GM23248 (cell line): ENCODE results near the gene CCDC159. TPM values are rescaled to one million over a fixed set of nuclear protein-coding genes. Genes with fewer than 3 reads are reported as not detected.

Experiments used
- DNase-seq: peaks from one replicate; pipeline ENCODE4 v3.0.0-alpha.2; 2015
- H2AFZ ChIP-seq: fragments of 200-600 bp; sonication (generic); 2 replicates; pipeline ENCODE4 v1.6.1; 2016; ENCODE audit warnings: antibody characterized with exemption
- H3F3A ChIP-seq: fragments of 200-600 bp; sonication (generic); 2 replicates; pipeline ENCODE4 v1.6.1; 2016; ENCODE audit warnings: mild to moderate bottlenecking, antibody characterized with exemption, mixed run types; ENCODE audit not compliant: insufficient read depth
- H3K27ac ChIP-seq: fragments of 200-600 bp; sonication (generic); 2 replicates; pipeline ENCODE4 v1.5.1; 2016; ENCODE audit warnings: mild to moderate bottlenecking
- H3K27me3 ChIP-seq: fragments of 200-600 bp; sonication (generic); replicated peaks from 2 replicates; pipeline ENCODE4 v1.6.1; 2016; ENCODE audit warnings: mild to moderate bottlenecking; ENCODE audit not compliant: insufficient read depth
- H3K36me3 ChIP-seq: fragments of 200-600 bp; sonication (generic); 2 replicates; pipeline ENCODE4 v1.6.1; 2016; ENCODE audit warnings: low read depth, mild to moderate bottlenecking
- H3K4me1 ChIP-seq: fragments of 200-600 bp; sonication (generic); 2 replicates; pipeline ENCODE4 v1.6.1; 2016; ENCODE audit warnings: mild to moderate bottlenecking; ENCODE audit not compliant: insufficient read depth
- H3K4me2 ChIP-seq: fragments of 200-600 bp; sonication (generic); one replicate; pipeline ENCODE4 v1.6.1; 2016; ENCODE audit warnings: mild to moderate bottlenecking; ENCODE audit not compliant: unreplicated experiment
- H3K4me3 ChIP-seq: fragments of 200-600 bp; sonication (generic); 2 replicates; pipeline ENCODE4 v1.5.1; 2016; ENCODE audit warnings: mild to moderate bottlenecking
- H3K79me2 ChIP-seq: fragments of 200-600 bp; sonication (generic); 2 replicates; pipeline ENCODE4 v1.6.1; 2016; ENCODE audit warnings: mild to moderate bottlenecking; ENCODE audit not compliant: insufficient read depth
- H3K9ac ChIP-seq: fragments of 200-600 bp; sonication (generic); 2 replicates; pipeline ENCODE4 v1.6.1; 2016; ENCODE audit warnings: mild to moderate bottlenecking
- H3K9me2 ChIP-seq: fragments of 200-600 bp; sonication (generic); 2 replicates; pipeline ENCODE4 v1.6.1; 2016; ENCODE audit warnings: mixed run types, mild to moderate bottlenecking, moderate library complexity; ENCODE audit not compliant: insufficient read depth
- H3K9me3 ChIP-seq: fragments of 200-600 bp; sonication (generic); one replicate; pipeline ENCODE4 v1.6.1; 2017; ENCODE audit warnings: low read depth
- H4K20me1 ChIP-seq: fragments of 200-600 bp; sonication (generic); 2 replicates; pipeline ENCODE4 v1.6.0; 2016; ENCODE audit not compliant: insufficient read depth
- EZH2 ChIP-seq: fragments of 200-600 bp; sonication (generic); IDR thresholded peaks from 2 replicates; pipeline ENCODE4 v1.6.1; 2018; ENCODE audit warnings: antibody characterized with exemption, mild to moderate bottlenecking; ENCODE audit not compliant: insufficient read depth, poor library complexity, severe bottlenecking
- EZH2phosphoT487 ChIP-seq: fragments of 200-600 bp; sonication (generic); IDR thresholded peaks from 2 replicates; pipeline ENCODE4 v1.6.1; 2018; ENCODE audit warnings: antibody characterized with exemption, moderate library complexity, mild to moderate bottlenecking, low read depth; ENCODE audit not compliant: insufficient read depth
- WGBS, 2 experiments: methylation state at CpG; one replicate each; pipeline ENCODE4 v1.1.6; 2015 to 2017; ENCODE audit warnings: low lambda C conversion rate in 2 of 2, low coverage in 1 of 2; ENCODE audit errors: missing lambda C conversion rate in 2 of 2; 5-methylcytosine and 5-hydroxymethylcytosine counted together
- in situ Hi-C: fragments of 300-500 bp; cut with MboI; formaldehyde crosslinking; loops from 2 replicates; pipeline ENCODE4 v1.15.0; 2020
- polyA plus RNA-seq: library from polyadenylated mRNA; unstranded; fragments of >200 nt; fragmentation: Nextera tagmentation; extraction: Ambion mirVana; gene quantifications from 2 replicates; pipeline ENCODE4 v1.2.1, GENCODE V29; 2016
- total RNA-seq: library from RNA; depleted of rRNA; stranded (reverse); fragments of >200 nt; shearing (Covaris generic); gene quantifications from 2 replicates; pipeline ENCODE4 v1.2.3, GENCODE V29; 2014

CCDC159 gene
- total and polyA plus RNA-seq, 2 experiments from 2014 or later, result 11.6 to 16.5 TPM

- no peaks in the 10 kb centered on the region for H3K9me3 ChIP-seq
- no peaks in the 10 kb centered on the region for H3F3A ChIP-seq
- H3K9me2 ChIP-seq, result no peaks in the 10 kb centered on the region
- WGBS, 2 experiments, result 81 to 85% methylated on average over 34 to 43 of the region's 43 CpGs
- TF ChIP-seq EZH2phosphoT487, result no peak
- no peak for TF ChIP-seq EZH2
- no peaks in the 10 kb centered on the region for H3K27me3 ChIP-seq
- H3K4me1 ChIP-seq, result 0 out of 2 replicates have a peak, but pooled peaks cover 3% of the 10 kb centered on the region
- no peak overlapping the region for H3K27ac ChIP-seq
- no peaks in the 10 kb centered on the region for H4K20me1 ChIP-seq
- DNase-seq, result no peak
- no peak overlapping the region for H2AFZ ChIP-seq
- H3K4me3 ChIP-seq, result no peak overlapping the region
- no peak overlapping the region for H3K9ac ChIP-seq
- no peak overlapping the region for H3K4me2 ChIP-seq
- no peaks in the 10 kb centered on the region for H3K36me3 ChIP-seq
- H3K79me2 ChIP-seq, result peaks cover 9% of the 10 kb centered on the region
- in situ Hi-C loops, result no loop called here
Measured at GRCh38 chr19:11361037-11361770, 14.9 kb downstream of the CCDC159 start.

DNA sequence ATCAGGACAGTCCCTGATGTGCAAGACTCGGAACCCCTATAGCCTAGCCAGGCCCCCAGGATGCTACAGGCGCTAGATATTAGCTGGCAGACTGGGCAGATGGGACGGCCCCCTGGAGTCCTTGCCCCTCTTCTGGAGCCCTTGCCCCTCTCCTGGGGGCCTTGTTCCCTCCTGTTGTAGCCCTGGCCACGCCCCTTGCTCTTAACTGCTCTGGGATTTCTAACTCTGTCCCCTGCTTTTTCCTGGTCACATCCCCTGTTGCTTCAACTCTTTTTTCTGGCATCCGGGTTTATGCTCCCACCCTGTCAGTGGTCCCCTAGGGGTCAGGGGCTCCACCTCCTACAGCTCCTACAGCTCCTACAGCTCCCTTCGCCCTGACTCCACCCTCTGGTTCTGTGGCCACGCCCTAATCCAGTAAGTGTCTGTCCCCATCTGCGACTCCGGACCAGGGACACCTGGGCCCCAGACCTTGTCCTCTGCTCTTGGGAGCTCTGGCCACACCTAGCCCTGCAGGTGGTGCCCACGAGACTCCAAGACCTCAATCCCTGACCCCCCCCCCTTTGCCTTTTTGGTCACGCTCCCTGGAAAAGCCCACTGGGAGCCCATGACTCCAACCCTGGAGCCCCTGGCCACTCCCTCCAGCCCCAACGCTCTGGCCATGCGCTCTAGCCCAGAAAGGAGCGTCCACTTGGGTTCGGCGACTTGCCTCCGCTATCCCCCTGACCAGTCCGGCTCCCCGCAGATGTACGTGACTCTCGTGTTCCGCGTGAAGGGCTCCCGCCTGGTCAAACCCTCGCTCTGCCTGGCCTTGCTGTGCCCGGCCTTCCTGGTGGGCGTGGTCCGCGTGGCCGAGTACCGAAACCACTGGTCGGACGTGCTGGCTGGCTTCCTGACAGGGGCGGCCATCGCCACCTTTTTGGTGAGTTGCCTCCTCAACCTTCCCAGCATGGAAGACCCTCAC is 15.7 kb downstream of the CCDC159 start:
- no peak for DNase-seq
- no peak overlapping the region for H3K4me3 ChIP-seq
- H3K4me2 ChIP-seq, result no peak overlapping the region
- no peak overlapping the region for H3K9ac ChIP-seq
- H3K9me3 ChIP-seq, result no peaks in the 10 kb centered on the region
- H3K79me2 ChIP-seq, result 0 out of 2 replicates have a peak, but pooled peaks cover under 1% of the 10 kb centered on the region
- WGBS, 2 experiments, result 93 to 94% methylated on average over 35 of the region's 35 CpGs
- H3K27ac ChIP-seq, result no peak overlapping the region
- no peaks in the 10 kb centered on the region for H3K4me1 ChIP-seq
- no peak overlapping the region for H2AFZ ChIP-seq
- H3F3A ChIP-seq, result no peaks in the 10 kb centered on the region
- no peaks in the 10 kb centered on the region for H3K27me3 ChIP-seq
- H3K36me3 ChIP-seq, result no peaks in the 10 kb centered on the region
- no peaks in the 10 kb centered on the region for H4K20me1 ChIP-seq
- H3K9me2 ChIP-seq, result no peaks in the 10 kb centered on the region
- TF ChIP-seq EZH2phosphoT487 (no peak), EZH2 (no peak)
- in situ Hi-C loops, result no loop called here

GRCh38 chr19:11363881-11364280 is 17.6 kb downstream of the CCDC159 start:
- 91 to 94% methylated on average over 10 of the region's 10 CpGs for WGBS, 2 experiments
- H3K9ac ChIP-seq, result no peak overlapping the region
- no peak overlapping the region for H3K4me3 ChIP-seq
- H3K9me3 ChIP-seq, result no peaks in the 10 kb centered on the region
- no peaks in the 10 kb centered on the region for H3K4me1 ChIP-seq
- TF ChIP-seq EZH2, result no peak
- no peak for TF ChIP-seq EZH2phosphoT487
- no peak overlapping the region for H3K27ac ChIP-seq
- no peak overlapping the region for H3K4me2 ChIP-seq
- H3K36me3 ChIP-seq, result no peaks in the 10 kb centered on the region
- H3F3A ChIP-seq, result no peaks in the 10 kb centered on the region
- H3K9me2 ChIP-seq, result no peaks in the 10 kb centered on the region
- in situ Hi-C loops, result no loop called here
- no peak for DNase-seq
- no peaks in the 10 kb centered on the region for H3K27me3 ChIP-seq
- no peak overlapping the region for H2AFZ ChIP-seq
- no peaks in the 10 kb centered on the region for H4K20me1 ChIP-seq
- H3K79me2 ChIP-seq, result no peaks in the 10 kb centered on the region

DNA sequence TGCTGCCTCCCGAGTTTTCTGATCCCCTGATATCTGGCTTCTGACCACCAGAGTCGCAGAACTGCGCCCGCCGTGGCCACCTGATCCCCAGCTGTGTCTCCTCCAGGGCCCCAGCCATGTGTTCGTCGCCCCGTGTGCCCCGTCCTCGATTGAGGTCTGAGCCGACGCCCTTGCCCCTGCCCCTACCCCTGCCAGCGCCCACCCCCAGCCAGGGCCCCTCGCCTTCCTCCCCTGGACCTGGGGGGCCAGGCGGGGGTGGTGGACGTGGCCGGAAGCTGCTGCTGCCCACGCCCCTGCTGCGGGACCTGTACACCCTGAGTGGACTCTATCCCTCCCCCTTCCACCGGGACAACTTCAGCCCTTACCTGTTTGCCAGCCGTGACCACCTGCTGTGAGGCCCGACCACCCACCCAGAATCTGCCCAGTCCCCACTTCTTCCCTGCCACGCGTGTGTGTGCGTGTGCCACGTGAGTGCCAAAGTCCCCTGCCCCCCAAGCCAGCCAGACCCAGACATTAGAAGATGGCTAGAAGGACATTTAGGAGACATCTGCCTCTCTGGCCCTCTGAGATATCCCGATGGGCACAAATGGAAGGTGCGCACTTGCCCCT is 18.1 kb downstream of the CCDC159 start:
- Histone ChIP-seq H3K9ac (no peak overlapping the region), H2AFZ (no peak overlapping the region), H3K9me2 (no peaks in the 10 kb centered on the region), H3K36me3 (no peaks in the 10 kb centered on the region), H3K9me3 (no peaks in the 10 kb centered on the region), H3K27ac (no peak overlapping the region), H3K4me3 (no peak overlapping the region), H3K4me2 (no peak overlapping the region), H3K4me1 (no peaks in the 10 kb centered on the region), H3K27me3 (no peaks in the 10 kb centered on the region), H3F3A (no peaks in the 10 kb centered on the region), H3K79me2 (no peaks in the 10 kb centered on the region), H4K20me1 (no peaks in the 10 kb centered on the region)
- WGBS, 2 experiments, result 87 to 92% methylated on average over 20 to 28 of the region's 28 CpGs
- TF ChIP-seq EZH2, result no peak
- TF ChIP-seq EZH2phosphoT487, result no peak
- in situ Hi-C loops, result no loop called here
- no peak for DNase-seq
